ENCODE data around the gene ESPN.
"Not testable (repeated sequence)": the region's sequence is repeated elsewhere in the genome, so short reads cannot be mapped to it uniquely, and the experiment has no call there.

Gene ESPN

DNA sequence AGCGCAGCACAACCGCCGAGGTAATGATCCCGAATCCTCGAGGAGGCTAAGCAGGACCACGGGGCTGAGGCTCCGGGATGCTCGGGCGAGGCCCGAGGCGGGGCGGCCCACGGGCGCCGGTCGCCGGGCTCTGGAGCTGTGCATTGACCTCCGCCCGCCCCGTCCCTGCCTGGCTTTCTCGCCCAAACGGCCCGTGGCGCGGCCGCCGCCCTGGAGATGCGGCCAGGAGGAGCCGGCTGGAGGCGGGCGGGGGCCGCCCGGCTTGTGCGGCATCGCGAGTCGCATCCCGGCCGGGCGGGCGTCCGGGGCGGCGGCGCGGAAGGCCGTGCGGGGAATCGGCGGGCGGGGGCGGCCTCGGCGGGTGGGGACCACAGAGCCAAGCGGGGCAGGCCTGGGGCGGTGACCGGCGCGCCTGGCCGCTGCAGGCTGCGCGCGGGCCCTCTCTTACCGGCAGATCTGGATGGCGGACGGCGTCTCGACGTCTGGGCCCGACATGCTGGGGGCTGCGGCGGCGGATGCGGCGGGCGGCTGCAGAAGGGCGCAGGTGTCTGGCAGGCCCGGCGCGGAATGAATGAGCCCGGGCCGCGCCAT lies 31.7 kb upstream of the ESPN start:
- Histone ChIP-seq H3K4me3 (ENCODE audit: low read depth in 1 of 2, low read length in 2 of 2) (peak overlapping the region; percentile 18 to 61), H3K9me3 (ENCODE audit: low read length) (no peaks in the 10 kb centered on the region), H3K4me1 (ENCODE audit: insufficient read depth, low read length) (peaks cover 14% of the 10 kb centered on the region), H3K27me3 (ENCODE audit: control insufficient read depth in 1 of 2, insufficient read depth in 2 of 2, low read length in 2 of 2) (no peaks in the 10 kb centered on the region), H3K9ac (ENCODE audit: low read length) (no peak overlapping the region), H3K27ac (ENCODE audit: low read depth, low read length) (peak overlapping the region; percentile 85), H3K36me3 (ENCODE audit: insufficient read depth, low read length) (no peaks in the 10 kb centered on the region)

DNA sequence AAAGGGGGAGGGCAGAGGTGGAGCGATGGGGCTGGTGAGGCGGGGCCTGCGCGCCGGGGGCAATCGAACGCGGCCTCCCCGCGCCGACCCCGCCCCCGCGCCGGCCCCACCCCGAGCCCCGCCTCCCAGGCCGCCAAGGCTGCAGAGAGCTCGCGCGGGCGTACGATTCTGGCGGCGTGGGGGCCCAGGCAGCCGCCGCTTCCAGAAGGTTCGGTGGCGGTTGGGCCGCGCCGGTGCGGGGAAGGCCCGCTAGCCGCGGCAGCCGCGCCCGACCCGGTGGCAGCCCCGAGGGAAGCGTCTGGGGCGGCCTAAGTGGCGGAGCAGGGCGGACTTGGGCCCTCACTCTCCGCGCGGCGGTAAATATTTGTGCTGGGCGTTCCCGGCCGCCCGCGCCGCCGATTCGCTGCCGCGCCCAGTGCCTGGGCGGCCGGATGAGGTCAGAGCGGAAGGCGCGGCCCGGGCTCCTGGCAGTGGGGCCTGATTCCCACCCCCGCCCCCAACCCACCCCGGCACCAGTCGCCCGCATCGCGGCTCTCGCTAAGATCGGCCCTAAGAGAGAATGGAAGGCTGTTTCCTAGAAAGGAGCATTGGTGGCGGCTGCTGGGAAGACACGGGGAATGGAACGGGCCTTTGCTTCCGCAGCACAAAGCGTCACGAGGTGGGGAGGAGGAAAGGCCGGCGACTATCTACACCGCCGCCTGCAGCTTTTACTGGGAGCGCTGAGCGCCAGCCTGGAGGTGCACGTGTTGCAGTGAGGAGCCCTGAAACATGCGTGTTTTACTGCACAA lies 31.0 kb upstream of the ESPN start, which contains the start of gene ACOT7:
Gene ACOT7, minus strand, starts transcription at position 368 of the 788 bp plus-strand sequence. CDS start 368 bp downstream, outside the sequence.
- peak within 1 kb of the TSS; percentile 11 for H3K9ac ChIP-seq (ENCODE audit: low read length)
- H3K27ac ChIP-seq (ENCODE audit: low read depth, low read length): peak within 1 kb of the TSS; percentile 85

DNA sequence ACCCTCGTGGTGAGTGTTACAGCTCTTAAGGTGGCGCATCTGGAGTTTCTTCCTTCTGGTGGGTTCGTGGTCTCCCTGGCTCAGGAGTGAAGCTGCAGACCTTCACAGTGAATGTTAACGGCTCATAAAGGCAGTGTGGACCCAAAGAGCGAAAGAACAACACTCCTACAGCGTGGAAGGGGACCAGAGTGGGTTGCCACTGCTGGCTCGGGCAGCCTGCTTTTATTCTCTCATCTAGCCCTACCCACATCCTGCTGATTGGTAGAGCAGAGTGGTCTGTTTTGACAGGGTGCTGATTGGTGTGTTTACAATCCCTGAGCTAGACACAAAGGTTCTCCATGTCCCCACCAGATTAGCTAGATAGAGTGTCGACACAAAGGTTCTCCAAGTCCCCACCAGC lies 29.4 kb upstream of the ESPN start:
- H3K36me3 ChIP-seq (ENCODE audit: insufficient read depth, low read length); H3K27me3 ChIP-seq (ENCODE audit: control insufficient read depth in 1 of 2, insufficient read depth in 2 of 2, low read length in 2 of 2); H3K9ac ChIP-seq (ENCODE audit: low read length); H3K4me3 ChIP-seq (ENCODE audit: low read depth in 1 of 2, low read length in 2 of 2); H3K9me3 ChIP-seq (ENCODE audit: low read length); H3K27ac ChIP-seq (ENCODE audit: low read depth, low read length): not testable (repeated sequence)
- peaks cover 14% of the 10 kb centered on the region for H3K4me1 ChIP-seq (ENCODE audit: insufficient read depth, low read length)

More for the DNA sequence above, 31.0 kb upstream of the ESPN start, which contains the start of gene ACOT7:
- H3K9me3 ChIP-seq (ENCODE audit: low read length): no peaks in the 10 kb centered on the region
- H3K36me3 ChIP-seq (ENCODE audit: insufficient read depth, low read length): no peaks in the 10 kb centered on the region
- peak within 1 kb of the TSS; percentile 58 to 61 for H3K4me3 ChIP-seq (ENCODE audit: low read depth in 1 of 2, low read length in 2 of 2)
- peaks cover 14% of the 10 kb centered on the region for H3K4me1 ChIP-seq (ENCODE audit: insufficient read depth, low read length)
- H3K27me3 ChIP-seq (ENCODE audit: control insufficient read depth in 1 of 2, insufficient read depth in 2 of 2, low read length in 2 of 2): no peaks in the 10 kb centered on the region

DNA sequence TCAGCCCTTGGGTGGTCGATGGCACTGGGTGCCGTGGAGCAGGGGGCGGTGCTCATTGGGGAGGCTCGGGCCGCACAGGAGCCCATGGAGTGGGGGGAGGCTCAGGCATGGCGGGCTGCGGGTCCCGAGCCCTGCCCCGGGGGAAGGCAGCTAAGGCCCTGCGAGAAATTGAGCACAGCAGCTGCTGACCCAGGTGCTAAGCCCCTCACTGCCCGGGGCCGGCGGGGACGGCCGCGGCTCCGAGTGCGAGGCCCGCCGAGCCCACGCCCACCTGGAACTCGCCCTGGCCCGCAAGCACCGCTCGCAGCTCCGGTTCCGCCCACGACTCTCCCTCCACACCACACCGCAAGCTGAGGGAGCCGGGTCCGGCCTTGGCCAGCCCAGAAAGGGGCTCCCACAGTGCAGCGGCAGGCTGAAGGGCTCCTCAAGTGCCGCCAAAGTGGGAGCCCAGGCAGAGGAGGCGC lies 28.8 kb upstream of the ESPN start:
- not testable (repeated sequence) for H3K27ac ChIP-seq (ENCODE audit: low read depth, low read length); H3K27me3 ChIP-seq (ENCODE audit: control insufficient read depth in 1 of 2, insufficient read depth in 2 of 2, low read length in 2 of 2); H3K36me3 ChIP-seq (ENCODE audit: insufficient read depth, low read length); H3K9ac ChIP-seq (ENCODE audit: low read length); H3K9me3 ChIP-seq (ENCODE audit: low read length); H3K4me3 ChIP-seq (ENCODE audit: low read depth in 1 of 2, low read length in 2 of 2)
- H3K4me1 ChIP-seq (ENCODE audit: insufficient read depth, low read length): peaks cover 14% of the 10 kb centered on the region

DNA sequence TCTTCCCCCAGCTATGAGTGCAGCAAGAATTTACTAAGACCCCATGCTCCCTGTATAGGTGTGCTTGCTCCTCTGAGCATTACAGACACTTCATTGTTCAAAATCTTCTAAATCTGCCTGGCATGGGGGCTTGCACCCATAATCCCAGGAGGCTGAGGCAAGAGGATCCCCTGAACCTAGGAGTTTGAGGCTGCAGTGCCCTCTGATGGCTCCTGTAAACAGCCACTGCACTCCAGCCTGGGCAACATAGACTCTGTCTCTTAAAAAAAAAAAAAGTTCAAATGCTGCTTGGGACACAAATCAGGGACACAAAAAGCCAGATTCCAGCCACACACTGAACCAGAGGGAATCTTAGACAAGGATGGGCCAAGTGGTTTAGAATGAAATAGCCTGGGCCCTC lies 27.6 kb upstream of the ESPN start:
- Histone ChIP-seq H3K27me3 (ENCODE audit: control insufficient read depth in 1 of 2, insufficient read depth in 2 of 2, low read length in 2 of 2) (no peaks in the 10 kb centered on the region), H3K27ac (ENCODE audit: low read depth, low read length) (no peak overlapping the region), H3K4me3 (ENCODE audit: low read depth in 1 of 2, low read length in 2 of 2) (no peak overlapping the region), H3K4me1 (ENCODE audit: insufficient read depth, low read length) (peaks cover 13% of the 10 kb centered on the region), H3K9me3 (ENCODE audit: low read length) (no peaks in the 10 kb centered on the region), H3K36me3 (ENCODE audit: insufficient read depth, low read length) (no peaks in the 10 kb centered on the region), H3K9ac (ENCODE audit: low read length) (no peak overlapping the region)

DNA sequence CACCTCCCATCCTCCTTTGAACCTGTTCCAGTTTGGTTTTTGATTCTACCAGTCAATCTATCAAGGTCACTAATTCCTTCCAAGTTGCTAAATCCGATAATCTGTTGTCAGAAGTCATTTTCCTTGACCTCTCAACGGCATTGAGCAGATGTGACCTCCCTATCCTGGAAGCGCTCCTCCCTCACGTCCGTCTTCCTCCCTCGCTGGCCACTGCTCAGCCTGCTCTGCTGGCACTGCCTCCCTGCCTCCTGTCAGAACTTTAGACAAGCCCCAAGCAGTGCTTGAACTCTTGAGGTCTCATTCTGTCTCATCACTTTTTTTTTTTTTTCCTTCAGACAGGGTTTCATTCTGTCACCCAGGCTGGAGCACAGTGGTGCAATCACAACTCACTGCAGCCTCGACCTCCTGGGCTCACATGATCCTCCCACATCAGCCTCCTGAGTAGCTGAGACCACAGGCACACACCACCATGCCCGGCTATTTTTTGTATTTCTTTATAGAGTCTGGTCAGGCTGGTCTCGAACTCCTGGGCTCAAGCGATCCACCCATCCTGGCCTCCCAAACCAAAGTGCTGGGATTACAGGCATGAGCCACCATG lies 26.6 kb upstream of the ESPN start:
- Histone ChIP-seq H3K9ac (ENCODE audit: low read length) (no peak overlapping the region), H3K27ac (ENCODE audit: low read depth, low read length) (no peak overlapping the region), H3K27me3 (ENCODE audit: control insufficient read depth in 1 of 2, insufficient read depth in 2 of 2, low read length in 2 of 2) (no peaks in the 10 kb centered on the region), H3K4me3 (ENCODE audit: low read depth in 1 of 2, low read length in 2 of 2) (no peak overlapping the region), H3K4me1 (ENCODE audit: insufficient read depth, low read length) (peaks cover 5% of the 10 kb centered on the region), H3K9me3 (ENCODE audit: low read length) (no peaks in the 10 kb centered on the region), H3K36me3 (ENCODE audit: insufficient read depth, low read length) (no peaks in the 10 kb centered on the region)

DNA sequence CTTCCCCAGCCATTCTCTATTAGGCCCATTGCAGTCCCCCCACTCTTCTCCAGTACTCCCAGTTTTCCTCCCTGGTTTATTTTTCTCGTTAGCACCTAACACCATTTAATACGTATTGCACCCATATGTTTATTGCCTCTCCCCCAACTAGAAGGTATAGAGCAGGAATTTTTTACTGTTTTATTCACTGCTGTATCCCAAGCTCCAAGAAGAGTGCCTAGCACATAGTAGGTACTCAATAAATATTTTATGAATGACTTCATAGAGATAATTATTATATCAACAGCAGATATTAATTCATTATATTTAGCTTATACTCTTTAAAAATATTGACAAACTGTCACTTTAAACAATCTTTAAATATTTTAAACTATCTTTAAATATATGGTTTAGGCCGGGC lies 25.3 kb upstream of the ESPN start:
- Histone ChIP-seq H3K4me3 (ENCODE audit: low read depth in 1 of 2, low read length in 2 of 2) (no peak overlapping the region), H3K27ac (ENCODE audit: low read depth, low read length) (no peak overlapping the region), H3K4me1 (ENCODE audit: insufficient read depth, low read length) (peaks cover under 1% of the 10 kb centered on the region), H3K27me3 (ENCODE audit: control insufficient read depth in 1 of 2, insufficient read depth in 2 of 2, low read length in 2 of 2) (no peaks in the 10 kb centered on the region), H3K9ac (ENCODE audit: low read length) (no peak overlapping the region), H3K36me3 (ENCODE audit: insufficient read depth, low read length) (no peaks in the 10 kb centered on the region), H3K9me3 (ENCODE audit: low read length) (no peaks in the 10 kb centered on the region)

DNA sequence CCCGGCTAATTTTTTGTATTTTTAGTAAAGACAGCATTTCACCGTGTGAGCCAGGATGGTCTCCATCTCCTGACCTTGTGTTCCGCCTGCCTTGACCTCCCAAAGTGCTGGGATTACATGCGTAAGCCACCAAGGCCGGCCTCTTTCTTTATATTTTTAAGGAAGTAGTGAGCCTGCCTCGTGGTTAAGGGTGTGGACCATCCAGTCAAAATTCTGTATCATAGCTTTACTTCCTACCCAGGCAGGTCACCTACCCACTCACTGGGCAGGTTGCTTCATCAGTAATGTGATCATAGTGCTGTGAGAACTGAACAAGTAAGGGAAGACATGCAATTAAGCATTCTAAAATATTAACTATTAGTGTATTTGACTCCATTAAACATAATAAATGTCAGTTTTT lies 22.9 kb upstream of the ESPN start:
- H3K4me3 ChIP-seq (ENCODE audit: low read depth in 1 of 2, low read length in 2 of 2): no peak overlapping the region
- no peak overlapping the region for H3K27ac ChIP-seq (ENCODE audit: low read depth, low read length)
- no peak overlapping the region for H3K9ac ChIP-seq (ENCODE audit: low read length)
- H3K9me3 ChIP-seq (ENCODE audit: low read length): no peaks in the 10 kb centered on the region
- no peaks in the 10 kb centered on the region for H3K36me3 ChIP-seq (ENCODE audit: insufficient read depth, low read length)
- H3K27me3 ChIP-seq (ENCODE audit: control insufficient read depth in 1 of 2, insufficient read depth in 2 of 2, low read length in 2 of 2): peaks cover 0 to 5% of the 10 kb centered on the region in 2 donors
- no peaks in the 10 kb centered on the region for H3K4me1 ChIP-seq (ENCODE audit: insufficient read depth, low read length)

DNA sequence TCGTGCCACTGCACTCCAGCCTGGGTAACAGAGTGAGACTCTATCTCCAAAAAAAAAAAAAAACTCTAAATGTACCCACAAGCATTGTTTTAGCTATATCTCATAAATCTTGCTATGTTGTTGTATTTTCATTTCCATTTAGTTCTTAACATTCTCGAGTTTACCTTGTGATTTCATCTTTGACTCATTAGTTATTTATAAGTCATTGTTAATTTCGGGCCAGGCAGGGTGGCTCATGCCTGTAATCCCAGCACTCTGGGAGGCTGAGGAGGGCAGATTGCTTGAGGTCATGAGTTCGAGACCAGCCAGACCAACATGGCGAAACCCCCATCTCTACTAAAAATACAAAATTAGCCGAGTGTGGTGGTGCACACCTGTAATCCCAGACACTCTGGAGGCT lies 16.6 kb upstream of the ESPN start:
- Histone ChIP-seq H3K36me3 (ENCODE audit: insufficient read depth, low read length) (no peaks in the 10 kb centered on the region), H3K27me3 (ENCODE audit: control insufficient read depth in 1 of 2, insufficient read depth in 2 of 2, low read length in 2 of 2) (peaks cover 0 to 13% of the 10 kb centered on the region in 2 donors), H3K27ac (ENCODE audit: low read depth, low read length) (no peak overlapping the region)

DNA sequence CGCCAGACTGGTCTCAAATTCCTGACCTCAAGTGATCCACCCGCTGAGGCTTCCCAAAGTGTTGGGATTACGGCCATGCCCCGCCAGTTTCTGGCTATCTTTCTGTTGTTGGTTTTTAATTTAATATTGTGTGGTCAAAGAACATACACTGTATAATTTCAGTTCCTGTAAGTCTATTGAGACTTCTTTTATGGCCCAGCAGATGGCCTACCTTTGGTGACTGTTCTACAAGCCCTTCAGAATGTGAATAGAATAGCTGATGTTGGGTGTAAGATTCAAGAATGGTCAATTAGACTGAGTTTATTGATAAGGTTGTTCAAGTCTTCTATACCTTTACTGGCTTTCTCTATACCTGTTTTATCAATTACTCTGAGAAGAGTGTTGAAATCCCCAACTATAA lies 15.5 kb upstream of the ESPN start:
- no peak overlapping the region for H3K27ac ChIP-seq (ENCODE audit: low read depth, low read length)
- H3K9ac ChIP-seq (ENCODE audit: low read length): no peak overlapping the region
- H3K27me3 ChIP-seq (ENCODE audit: control insufficient read depth in 1 of 2, insufficient read depth in 2 of 2, low read length in 2 of 2): peaks cover 0 to 15% of the 10 kb centered on the region in 2 donors

More for the DNA sequence above, 16.6 kb upstream of the ESPN start:
- Histone ChIP-seq H3K9me3 (ENCODE audit: low read length) (no peaks in the 10 kb centered on the region), H3K9ac (ENCODE audit: low read length) (no peak overlapping the region), H3K4me3 (ENCODE audit: low read depth in 1 of 2, low read length in 2 of 2) (no peak overlapping the region), H3K4me1 (ENCODE audit: insufficient read depth, low read length) (no peaks in the 10 kb centered on the region)

DNA sequence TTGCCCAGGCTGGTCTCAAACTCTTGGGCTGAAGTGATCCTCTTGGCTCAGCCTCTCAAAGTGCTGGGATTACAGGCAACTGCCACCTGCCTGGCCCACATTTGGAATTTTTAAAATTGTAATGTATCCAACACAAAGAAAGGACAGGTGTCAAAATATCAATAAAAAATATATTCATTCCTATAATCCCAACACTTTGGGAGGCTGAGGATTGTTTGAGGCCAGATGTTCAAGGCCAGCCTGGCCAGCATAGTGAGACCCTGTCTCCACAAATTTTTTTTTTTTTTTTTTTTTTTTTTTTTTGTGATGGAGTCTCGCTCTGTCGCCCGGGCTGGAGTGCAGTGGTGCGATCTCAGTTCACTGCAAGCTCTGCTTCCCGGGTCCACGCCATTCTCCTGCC lies 14.8 kb upstream of the ESPN start:
- H3K27me3 ChIP-seq (ENCODE audit: control insufficient read depth in 1 of 2, insufficient read depth in 2 of 2, low read length in 2 of 2): peaks cover 7 to 22% of the 10 kb centered on the region in 2 donors
- no peak overlapping the region for H3K27ac ChIP-seq (ENCODE audit: low read depth, low read length)
- no peaks in the 10 kb centered on the region for H3K36me3 ChIP-seq (ENCODE audit: insufficient read depth, low read length)
- no peak overlapping the region for H3K4me3 ChIP-seq (ENCODE audit: low read depth in 1 of 2, low read length in 2 of 2)
- H3K9ac ChIP-seq (ENCODE audit: low read length): no peak overlapping the region
- no peaks in the 10 kb centered on the region for H3K9me3 ChIP-seq (ENCODE audit: low read length)
- H3K4me1 ChIP-seq (ENCODE audit: insufficient read depth, low read length): no peaks in the 10 kb centered on the region

More for the DNA sequence above, 15.5 kb upstream of the ESPN start:
- no peaks in the 10 kb centered on the region for H3K36me3 ChIP-seq (ENCODE audit: insufficient read depth, low read length)
- no peaks in the 10 kb centered on the region for H3K4me1 ChIP-seq (ENCODE audit: insufficient read depth, low read length)
- no peak overlapping the region for H3K4me3 ChIP-seq (ENCODE audit: low read depth in 1 of 2, low read length in 2 of 2)
- H3K9me3 ChIP-seq (ENCODE audit: low read length): no peaks in the 10 kb centered on the region
